Measurements from ENCODE around the gene CENPC. TPM values are rescaled to one million over a fixed set of nuclear protein-coding genes. Genes with fewer than 3 reads are reported as not detected.
A peak's percentile ranks its signal among the peaks of the same experiment; 100 is the strongest.

Gene CENPC
- total and polyA plus RNA-seq, 2 experiments from 2014 or later, result 21.6 to 24.5 TPM

DNA sequence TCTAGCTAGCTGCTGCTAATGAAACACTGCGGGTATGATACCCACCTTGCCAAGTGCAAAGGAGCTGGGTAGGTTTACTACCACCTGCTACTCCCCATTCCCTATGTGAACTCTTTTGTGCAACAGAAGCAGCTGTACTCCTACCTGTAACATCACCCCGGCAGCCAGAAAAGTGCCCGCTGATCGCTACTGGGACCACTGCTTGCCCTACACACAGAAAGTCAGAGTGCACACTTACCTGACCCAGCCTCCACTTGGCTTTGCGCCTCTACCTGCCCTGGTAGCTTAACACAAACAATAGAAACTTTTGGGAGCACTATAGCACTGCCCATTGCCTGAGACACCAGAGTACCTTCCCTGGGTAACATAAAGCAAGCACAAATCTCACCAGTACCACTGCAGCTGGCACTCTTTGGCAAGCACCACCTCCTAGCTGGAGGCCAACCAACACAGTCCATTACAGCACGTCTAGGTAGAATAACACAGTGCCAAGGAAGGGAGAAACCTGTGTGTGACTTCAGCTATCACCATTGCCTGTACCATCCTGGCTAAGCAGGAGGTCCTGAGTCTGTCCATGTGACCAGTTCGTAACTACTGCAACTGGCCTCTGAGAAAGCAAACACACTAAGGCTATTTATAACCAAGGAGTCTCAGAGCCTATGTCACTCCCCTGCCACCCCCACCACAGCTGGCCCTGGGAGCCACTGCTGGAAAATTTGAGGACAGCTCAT is 80.1 kb downstream of the CENPC start:
- Histone ChIP-seq H3K4me1 (ENCODE audit: insufficient read depth) (peaks cover 10% of the 10 kb centered on the region), H3K27me3 (ENCODE audit: insufficient read depth) (no peaks in the 10 kb centered on the region), H3K4me3 (no peak overlapping the region), H3K4me2 (no peak overlapping the region), H3K9me2 (ENCODE audit: insufficient read depth) (no peaks in the 10 kb centered on the region), H2AFZ (no peak overlapping the region), H3K36me3 (ENCODE audit: insufficient read depth) (no peaks in the 10 kb centered on the region), H3F3A (replicated peaks; ENCODE audit: low read depth) (no peaks in the 10 kb centered on the region), H3K79me2 (replicated peaks; ENCODE audit: insufficient read depth) (no peaks in the 10 kb centered on the region), H3K27ac (ENCODE audit: low read depth) (no peak overlapping the region), H4K20me1 (replicated peaks; ENCODE audit: insufficient read depth) (peaks cover 3% of the 10 kb centered on the region; the same call in 1 of the 2 replicates)
- peaks cover 17% of the 10 kb centered on the region; the same call in 2 of the 3 replicates for H3K4me1 Mint-ChIP-seq
- no peak for TF ChIP-seq POLR2AphosphoS5 (IDR thresholded peaks at IDR 0.05; ENCODE audit: low read depth)
- TF ChIP-seq, protein P1, sequence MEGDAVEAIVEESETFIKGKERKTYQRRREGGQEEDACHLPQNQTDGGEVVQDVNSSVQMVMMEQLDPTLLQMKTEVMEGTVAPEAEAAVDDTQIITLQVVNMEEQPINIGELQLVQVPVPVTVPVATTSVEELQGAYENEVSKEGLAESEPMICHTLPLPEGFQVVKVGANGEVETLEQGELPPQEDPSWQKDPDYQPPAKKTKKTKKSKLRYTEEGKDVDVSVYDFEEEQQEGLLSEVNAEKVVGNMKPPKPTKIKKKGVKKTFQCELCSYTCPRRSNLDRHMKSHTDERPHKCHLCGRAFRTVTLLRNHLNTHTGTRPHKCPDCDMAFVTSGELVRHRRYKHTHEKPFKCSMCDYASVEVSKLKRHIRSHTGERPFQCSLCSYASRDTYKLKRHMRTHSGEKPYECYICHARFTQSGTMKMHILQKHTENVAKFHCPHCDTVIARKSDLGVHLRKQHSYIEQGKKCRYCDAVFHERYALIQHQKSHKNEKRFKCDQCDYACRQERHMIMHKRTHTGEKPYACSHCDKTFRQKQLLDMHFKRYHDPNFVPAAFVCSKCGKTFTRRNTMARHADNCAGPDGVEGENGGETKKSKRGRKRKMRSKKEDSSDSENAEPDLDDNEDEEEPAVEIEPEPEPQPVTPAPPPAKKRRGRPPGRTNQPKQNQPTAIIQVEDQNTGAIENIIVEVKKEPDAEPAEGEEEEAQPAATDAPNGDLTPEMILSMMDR (conservative IDR thresholded peaks at IDR 0.05; ENCODE audit: low read depth in 2 of 2), result no peak
- TF ChIP-seq, protein P2, sequence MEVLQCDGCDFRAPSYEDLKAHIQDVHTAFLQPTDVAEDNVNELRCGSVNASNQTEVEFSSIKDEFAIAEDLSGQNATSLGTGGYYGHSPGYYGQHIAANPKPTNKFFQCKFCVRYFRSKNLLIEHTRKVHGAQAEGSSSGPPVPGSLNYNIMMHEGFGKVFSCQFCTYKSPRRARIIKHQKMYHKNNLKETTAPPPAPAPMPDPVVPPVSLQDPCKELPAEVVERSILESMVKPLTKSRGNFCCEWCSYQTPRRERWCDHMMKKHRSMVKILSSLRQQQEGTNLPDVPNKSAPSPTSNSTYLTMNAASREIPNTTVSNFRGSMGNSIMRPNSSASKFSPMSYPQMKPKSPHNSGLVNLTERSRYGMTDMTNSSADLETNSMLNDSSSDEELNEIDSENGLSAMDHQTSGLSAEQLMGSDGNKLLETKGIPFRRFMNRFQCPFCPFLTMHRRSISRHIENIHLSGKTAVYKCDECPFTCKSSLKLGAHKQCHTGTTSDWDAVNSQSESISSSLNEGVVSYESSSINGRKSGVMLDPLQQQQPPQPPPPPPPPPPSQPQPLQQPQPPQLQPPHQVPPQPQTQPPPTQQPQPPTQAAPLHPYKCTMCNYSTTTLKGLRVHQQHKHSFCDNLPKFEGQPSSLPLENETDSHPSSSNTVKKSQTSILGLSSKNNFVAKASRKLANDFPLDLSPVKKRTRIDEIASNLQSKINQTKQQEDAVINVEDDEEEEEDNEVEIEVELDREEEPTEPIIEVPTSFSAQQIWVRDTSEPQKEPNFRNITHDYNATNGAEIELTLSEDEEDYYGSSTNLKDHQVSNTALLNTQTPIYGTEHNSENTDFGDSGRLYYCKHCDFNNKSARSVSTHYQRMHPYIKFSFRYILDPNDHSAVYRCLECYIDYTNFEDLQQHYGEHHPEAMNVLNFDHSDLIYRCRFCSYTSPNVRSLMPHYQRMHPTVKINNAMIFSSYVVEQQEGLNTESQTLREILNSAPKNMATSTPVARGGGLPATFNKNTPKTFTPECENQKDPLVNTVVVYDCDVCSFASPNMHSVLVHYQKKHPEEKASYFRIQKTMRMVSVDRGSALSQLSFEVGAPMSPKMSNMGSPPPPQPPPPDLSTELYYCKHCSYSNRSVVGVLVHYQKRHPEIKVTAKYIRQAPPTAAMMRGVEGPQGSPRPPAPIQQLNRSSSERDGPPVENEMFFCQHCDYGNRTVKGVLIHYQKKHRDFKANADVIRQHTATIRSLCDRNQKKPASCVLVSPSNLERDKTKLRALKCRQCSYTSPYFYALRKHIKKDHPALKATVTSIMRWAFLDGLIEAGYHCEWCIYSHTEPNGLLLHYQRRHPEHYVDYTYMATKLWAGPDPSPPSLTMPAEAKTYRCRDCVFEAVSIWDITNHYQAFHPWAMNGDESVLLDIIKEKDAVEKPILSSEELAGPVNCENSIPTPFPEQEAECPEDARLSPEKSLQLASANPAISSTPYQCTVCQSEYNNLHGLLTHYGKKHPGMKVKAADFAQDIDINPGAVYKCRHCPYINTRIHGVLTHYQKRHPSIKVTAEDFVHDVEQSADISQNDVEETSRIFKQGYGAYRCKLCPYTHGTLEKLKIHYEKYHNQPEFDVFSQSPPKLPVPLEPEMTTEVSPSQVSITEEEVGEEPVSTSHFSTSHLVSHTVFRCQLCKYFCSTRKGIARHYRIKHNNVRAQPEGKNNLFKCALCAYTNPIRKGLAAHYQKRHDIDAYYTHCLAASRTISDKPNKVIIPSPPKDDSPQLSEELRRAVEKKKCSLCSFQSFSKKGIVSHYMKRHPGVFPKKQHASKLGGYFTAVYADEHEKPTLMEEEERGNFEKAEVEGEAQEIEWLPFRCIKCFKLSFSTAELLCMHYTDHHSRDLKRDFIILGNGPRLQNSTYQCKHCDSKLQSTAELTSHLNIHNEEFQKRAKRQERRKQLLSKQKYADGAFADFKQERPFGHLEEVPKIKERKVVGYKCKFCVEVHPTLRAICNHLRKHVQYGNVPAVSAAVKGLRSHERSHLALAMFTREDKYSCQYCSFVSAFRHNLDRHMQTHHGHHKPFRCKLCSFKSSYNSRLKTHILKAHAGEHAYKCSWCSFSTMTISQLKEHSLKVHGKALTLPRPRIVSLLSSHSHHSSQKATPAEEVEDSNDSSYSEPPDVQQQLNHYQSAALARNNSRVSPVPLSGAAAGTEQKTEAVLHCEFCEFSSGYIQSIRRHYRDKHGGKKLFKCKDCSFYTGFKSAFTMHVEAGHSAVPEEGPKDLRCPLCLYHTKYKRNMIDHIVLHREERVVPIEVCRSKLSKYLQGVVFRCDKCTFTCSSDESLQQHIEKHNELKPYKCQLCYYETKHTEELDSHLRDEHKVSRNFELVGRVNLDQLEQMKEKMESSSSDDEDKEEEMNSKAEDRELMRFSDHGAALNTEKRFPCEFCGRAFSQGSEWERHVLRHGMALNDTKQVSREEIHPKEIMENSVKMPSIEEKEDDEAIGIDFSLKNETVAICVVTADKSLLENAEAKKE (CRISPR knock-in tag; IDR thresholded peaks at IDR 0.05), result no peak
- no peak for TF ChIP-seq ZNF331 (CRISPR knock-in tag; IDR thresholded peaks at IDR 0.05; ENCODE audit: low read depth)
- TF ChIP-seq ZNF114 (CRISPR knock-in tag; IDR thresholded peaks at IDR 0.05), result no peak
- no peak for TF ChIP-seq EZH2phosphoT487 (IDR thresholded peaks at IDR 0.05; ENCODE audit: unreplicated experiment)
- TF ChIP-seq STAT1 (IDR thresholded peaks at IDR 0.05; ENCODE audit: unreplicated experiment), result no peak
- TF ChIP-seq, protein P3, sequence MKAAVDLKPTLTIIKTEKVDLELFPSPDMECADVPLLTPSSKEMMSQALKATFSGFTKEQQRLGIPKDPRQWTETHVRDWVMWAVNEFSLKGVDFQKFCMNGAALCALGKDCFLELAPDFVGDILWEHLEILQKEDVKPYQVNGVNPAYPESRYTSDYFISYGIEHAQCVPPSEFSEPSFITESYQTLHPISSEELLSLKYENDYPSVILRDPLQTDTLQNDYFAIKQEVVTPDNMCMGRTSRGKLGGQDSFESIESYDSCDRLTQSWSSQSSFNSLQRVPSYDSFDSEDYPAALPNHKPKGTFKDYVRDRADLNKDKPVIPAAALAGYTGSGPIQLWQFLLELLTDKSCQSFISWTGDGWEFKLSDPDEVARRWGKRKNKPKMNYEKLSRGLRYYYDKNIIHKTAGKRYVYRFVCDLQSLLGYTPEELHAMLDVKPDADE (IDR thresholded peaks at IDR 0.05), result no peak
- TF ChIP-seq CREB1 (CRISPR knock-in tag; IDR thresholded peaks at IDR 0.05; ENCODE audit: low read depth), result no peak
- no peak for TF ChIP-seq NANOG (IDR thresholded peaks at IDR 0.05; ENCODE audit: borderline replicate concordance)
- TF ChIP-seq, protein P4, sequence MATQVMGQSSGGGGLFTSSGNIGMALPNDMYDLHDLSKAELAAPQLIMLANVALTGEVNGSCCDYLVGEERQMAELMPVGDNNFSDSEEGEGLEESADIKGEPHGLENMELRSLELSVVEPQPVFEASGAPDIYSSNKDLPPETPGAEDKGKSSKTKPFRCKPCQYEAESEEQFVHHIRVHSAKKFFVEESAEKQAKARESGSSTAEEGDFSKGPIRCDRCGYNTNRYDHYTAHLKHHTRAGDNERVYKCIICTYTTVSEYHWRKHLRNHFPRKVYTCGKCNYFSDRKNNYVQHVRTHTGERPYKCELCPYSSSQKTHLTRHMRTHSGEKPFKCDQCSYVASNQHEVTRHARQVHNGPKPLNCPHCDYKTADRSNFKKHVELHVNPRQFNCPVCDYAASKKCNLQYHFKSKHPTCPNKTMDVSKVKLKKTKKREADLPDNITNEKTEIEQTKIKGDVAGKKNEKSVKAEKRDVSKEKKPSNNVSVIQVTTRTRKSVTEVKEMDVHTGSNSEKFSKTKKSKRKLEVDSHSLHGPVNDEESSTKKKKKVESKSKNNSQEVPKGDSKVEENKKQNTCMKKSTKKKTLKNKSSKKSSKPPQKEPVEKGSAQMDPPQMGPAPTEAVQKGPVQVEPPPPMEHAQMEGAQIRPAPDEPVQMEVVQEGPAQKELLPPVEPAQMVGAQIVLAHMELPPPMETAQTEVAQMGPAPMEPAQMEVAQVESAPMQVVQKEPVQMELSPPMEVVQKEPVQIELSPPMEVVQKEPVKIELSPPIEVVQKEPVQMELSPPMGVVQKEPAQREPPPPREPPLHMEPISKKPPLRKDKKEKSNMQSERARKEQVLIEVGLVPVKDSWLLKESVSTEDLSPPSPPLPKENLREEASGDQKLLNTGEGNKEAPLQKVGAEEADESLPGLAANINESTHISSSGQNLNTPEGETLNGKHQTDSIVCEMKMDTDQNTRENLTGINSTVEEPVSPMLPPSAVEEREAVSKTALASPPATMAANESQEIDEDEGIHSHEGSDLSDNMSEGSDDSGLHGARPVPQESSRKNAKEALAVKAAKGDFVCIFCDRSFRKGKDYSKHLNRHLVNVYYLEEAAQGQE (IDR thresholded peaks at IDR 0.05; ENCODE audit: unreplicated experiment), result no peak
- TF ChIP-seq EZH2 (IDR thresholded peaks at IDR 0.05; ENCODE audit: low read depth, unreplicated experiment), result no peak
- no peak for TF ChIP-seq JUNB (IDR thresholded peaks at IDR 0.05; ENCODE audit: unreplicated experiment)
- H3K4me3 Mint-ChIP-seq, result no peak overlapping the region
- ATAC-seq (peak; percentile 34; the same call in 1 of the 3 replicates), DNase-seq (ENCODE audit: low spot score) (no peak)
- peaks cover 2% of the 10 kb centered on the region for H3K27me3 Mint-ChIP-seq (ENCODE audit: insufficient read depth, low read depth, poor library complexity)
- no peaks in the 10 kb centered on the region for H3K36me3 Mint-ChIP-seq (ENCODE audit: low read depth)
- no peaks in the 10 kb centered on the region for H3K9me3 Mint-ChIP-seq
- H3K27ac Mint-ChIP-seq, result 0 out of 2 replicates have a peak overlapping the region, but pooled peaks have one; percentile 14
